A673 (cell line): ENCODE data around the gene CFHR1. TPM values are rescaled to one million over a fixed set of nuclear protein-coding genes. Genes with fewer than 3 reads are reported as not detected.

Source experiments
- BruUV-seq: library from RNA; stranded (reverse); fragments of 400-500 nt; replicated peaks from 2 replicates; lab custom pipeline; 2021; lab: Mats Ljungman, UMichigan
- CTCF ChIA-PET: fragments of 300-600 bp; sonication (Branson Sonifier 250); formaldehyde crosslinking; loops from one replicate; lab custom pipeline; 2022; ENCODE audit warnings: antibody characterized with exemption; lab: Charles Lee
- POLR2A ChIA-PET: fragments of 300-600 bp; sonication (Branson Sonifier 250); formaldehyde crosslinking; loops from one replicate; lab custom pipeline; 2022; ENCODE audit warnings: antibody characterized with exemption; ENCODE audit not compliant: low non-redundant PET; lab: Charles Lee
- DNase-seq: peaks from one replicate; pipeline ENCODE4 v3.0.0-alpha.2; 2015; ENCODE audit warnings: low spot score
- H3K27ac ChIP-seq: fragments of 200-600 bp; sonication (generic); 2 replicates; pipeline ENCODE4 v1.5.1; 2016; ENCODE audit warnings: mixed run types, low read depth, mild to moderate bottlenecking, mixed read lengths, antibody characterized with exemption, low read length; ENCODE audit not compliant: poor library complexity, severe bottlenecking
- H3K27me3 ChIP-seq: fragments of 200-600 bp; sonication (generic); replicated peaks from 2 replicates; pipeline ENCODE4 v1.6.1; 2017; ENCODE audit warnings: mixed run types, low read depth, mild to moderate bottlenecking, mixed read lengths, antibody characterized with exemption, low read length; ENCODE audit not compliant: insufficient read depth, poor library complexity
- H3K36me3 ChIP-seq: fragments of 200-600 bp; sonication (generic); 2 replicates; pipeline ENCODE4 v1.6.1; 2016; ENCODE audit warnings: mixed run types, mild to moderate bottlenecking, mixed read lengths, antibody characterized with exemption, low read length; ENCODE audit not compliant: insufficient read depth, poor library complexity, severe bottlenecking
- H3K4me1 ChIP-seq: fragments of 200-600 bp; sonication (generic); 2 replicates; pipeline ENCODE4 v1.6.1; 2017; ENCODE audit warnings: mixed run types, mild to moderate bottlenecking, mixed read lengths, antibody characterized with exemption, low read length; ENCODE audit not compliant: insufficient read depth, poor library complexity, severe bottlenecking
- H3K4me3 ChIP-seq: fragments of 200-600 bp; sonication (generic); 2 replicates; pipeline ENCODE4 v1.5.1; 2016; ENCODE audit warnings: low read depth, mixed run types, mild to moderate bottlenecking, mixed read lengths, low read length; ENCODE audit not compliant: poor library complexity, severe bottlenecking
- H3K9me3 ChIP-seq: fragments of 200-600 bp; sonication (generic); 2 replicates; pipeline ENCODE4 v1.6.1; 2016; ENCODE audit warnings: mixed run types, low read depth, mild to moderate bottlenecking, mixed read lengths, antibody characterized with exemption, low read length; ENCODE audit not compliant: poor library complexity, severe bottlenecking
- CTCF ChIP-seq: fragments of 300-800, 200-600 bp; sonication (generic); conservative IDR thresholded peaks from 2 replicates; pipeline ENCODE4 v1.5.1; 2017; ENCODE audit warnings: low read depth, mild to moderate bottlenecking, antibody characterized with exemption, low read length, moderate library complexity, mixed read lengths
- EZH2 ChIP-seq: fragments of 200-600 bp; sonication (generic); IDR thresholded peaks from 2 replicates; pipeline ENCODE4 v1.6.1; 2017; ENCODE audit warnings: borderline replicate concordance, low read depth, mild to moderate bottlenecking, mixed read lengths, antibody characterized with exemption, low read length; ENCODE audit not compliant: poor library complexity, severe bottlenecking
- intact Hi-C: fragments of 100-400 bp; cut with micrococcal nuclease; formaldehyde crosslinking; loops from one replicate; pipeline ENCODE4 v1.10.0; 2022; ENCODE audit not compliant: unreplicated experiment
- total RNA-seq: library from RNA; stranded (reverse); gene quantifications from 2 replicates; pipeline ENCODE4 v1.2.3, GENCODE V29; 2021

CFHR1 gene
- total RNA-seq, 1 experiment from 2014 or later = not detected

GRCh38 chr1:196873385-196873784, 53.9 kb downstream of the CFHR1 start:
- no peaks in the 10 kb centered on the region for H3K36me3 ChIP-seq
- CTCF ChIA-PET = no interaction called here

DNA sequence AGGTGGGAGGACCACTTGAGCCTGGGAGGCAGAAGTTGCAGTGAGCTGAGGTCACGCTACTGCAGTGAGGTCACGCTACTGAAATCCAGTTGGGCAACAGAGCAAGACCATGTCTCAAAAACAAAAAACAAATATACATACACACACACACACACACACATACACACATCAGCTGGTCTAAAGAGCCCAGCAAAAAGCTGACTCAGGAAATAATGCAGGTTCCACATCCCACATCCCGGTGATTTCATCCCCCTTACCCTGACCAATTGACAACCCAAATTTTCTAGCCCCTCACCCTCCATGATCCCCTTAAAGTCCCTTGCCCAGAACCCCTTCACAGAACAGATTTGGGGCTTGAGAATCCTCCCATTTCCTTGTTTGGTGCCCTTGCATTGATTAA, 56.4 kb downstream of the CFHR1 start:
- ChIA-PET CTCF (interaction anchor here (1.0 kb wide), 1 partner anchor 131 kb away, joined by 7 read pairs; no protein-coding TSS in a partner anchor), POLR2A (no interaction called here)
- Histone ChIP-seq H3K27ac (no peak overlapping the region), H3K4me3 (no peak overlapping the region), H3K27me3 (peaks cover 11% of the 10 kb centered on the region), H3K36me3 (no peaks in the 10 kb centered on the region), H3K4me1 (no peaks in the 10 kb centered on the region), H3K9me3 (no peaks in the 10 kb centered on the region)
- TF ChIP-seq CTCF (no peak), EZH2 (no peak)
- no peak for DNase-seq
- intact Hi-C loops = no loop called here
- BruUV-seq = no TSS peak

More at GRCh38 chr1:196873385-196873784, 53.9 kb downstream of the CFHR1 start:
- TF ChIP-seq EZH2 (no peak), CTCF (no peak)
- no TSS peak for BruUV-seq
- Histone ChIP-seq H3K9me3 (no peaks in the 10 kb centered on the region), H3K4me3 (no peak overlapping the region), H3K4me1 (no peaks in the 10 kb centered on the region), H3K27ac (no peak overlapping the region), H3K27me3 (peaks cover 8% of the 10 kb centered on the region)
- no peak for DNase-seq
- intact Hi-C loops = no loop called here
- POLR2A ChIA-PET = no interaction called here

GRCh38 chr1:196877964-196878363, 58.4 kb downstream of the CFHR1 start:
- no peak for DNase-seq
- Histone ChIP-seq H3K4me3 (no peak overlapping the region), H3K27ac (no peak overlapping the region), H3K36me3 (no peaks in the 10 kb centered on the region), H3K27me3 (peaks cover 11% of the 10 kb centered on the region), H3K4me1 (no peaks in the 10 kb centered on the region), H3K9me3 (no peaks in the 10 kb centered on the region)
- ChIA-PET POLR2A (no interaction called here), CTCF (no interaction called here)
- intact Hi-C loops = no loop called here
- TF ChIP-seq EZH2 = no peak
- no peak for TF ChIP-seq CTCF
- BruUV-seq = no TSS peak

Other genes starting within 250 kb of the CFHR1 start
- 1.2 and 1.6 TPM in 2 replicates for gene KCNT2, start 211.3 kb upstream of the CFHR1 start, total RNA-seq
- gene CFH, start 167.7 kb upstream of the CFHR1 start, total RNA-seq = 2.0 and 2.2 TPM in 2 replicates
- not detected in 2 replicates for gene CFHR3, start 44.9 kb upstream of the CFHR1 start, total RNA-seq
- not detected in 2 replicates for gene CFHR4, start 68.3 kb downstream of the CFHR1 start, total RNA-seq
- gene CFHR2, start 124.0 kb downstream of the CFHR1 start, total RNA-seq = not detected in 2 replicates
- gene CFHR5, start 157.8 kb downstream of the CFHR1 start, total RNA-seq = not detected in 2 replicates
- not detected in 2 replicates for gene F13B, start 247.5 kb downstream of the CFHR1 start, total RNA-seq